Ovary (tissue), 3 donors: Measurements from ENCODE around the gene ZBTB14.

Source experiments
- CTCF ChIP-seq, 3 donors: fragments of 450-650 bp in 2 of 3; fragments of 200-600 bp in 1 of 3; IDR thresholded peaks; one replicate each; pipeline versions ENCODE4 v1.5.1 to v1.8.0; 2016 to 2022; ENCODE audit warnings: antibody characterized with exemption in 3 of 3, mild to moderate bottlenecking in 1 of 3
- EP300 ChIP-seq: sonication (generic); formaldehyde crosslinking; IDR thresholded peaks from one replicate; pipeline ENCODE4 v1.6.1; 2017; ENCODE audit warnings: antibody characterized with exemption
- POLR2A ChIP-seq: fragments of 450-650 bp; IDR thresholded peaks from one replicate; pipeline ENCODE4 v1.6.1; 2017; ENCODE audit warnings: antibody characterized with exemption, mild to moderate bottlenecking, moderate library complexity
- donor health status: DM: no; HTN: no; CAD: no.

- TF ChIP-seq POLR2A (no peak), CTCF (IDR thresholded peaks at IDR 0.05) (no peak), EP300 (no peak)
These were observed 9.0 kb downstream of the ZBTB14 start for GRCh38 chr18:5286525-5286924.
